Lung (tissue), 12 donors: ENCODE data around the gene PSMD10. TPM values are rescaled to one million over a fixed set of nuclear protein-coding genes. Genes with fewer than 3 reads are reported as not detected.

Experiments used
- ATAC-seq: fragments of 200-7000 bp; cut with Tn5 transposase; one replicate; pipeline ENCODE4 v1.9.1; 2020; ENCODE audit warnings: moderate number of reproducible peaks; ENCODE audit not compliant: insufficient read depth, low FRiP score
- DNase-seq, 3 donors: peaks; one replicate each; pipeline ENCODE4 v3.0.0-alpha.2; 2013 to 2017
- H3K27ac ChIP-seq, 2 donors: one replicate each; pipeline ENCODE4 v1.5.1; 2013; ENCODE audit warnings: mild to moderate bottlenecking in 2 of 2, moderate library complexity in 2 of 2, control low read depth in 1 of 2, inconsistent platforms in 1 of 2, low read depth in 1 of 2, low read length in 1 of 2
- H3K27me3 ChIP-seq, 3 donors: one replicate each; pipeline ENCODE4 v1.5.1; 2013; ENCODE audit warnings: low read length in 2 of 3; ENCODE audit not compliant: control insufficient read depth in 3 of 3, insufficient read depth in 3 of 3
- H3K36me3 ChIP-seq, 4 donors: one replicate each; pipeline ENCODE4 v1.5.1; 2013; ENCODE audit warnings: low read length in 4 of 4, mild to moderate bottlenecking in 1 of 4, moderate library complexity in 1 of 4; ENCODE audit not compliant: control insufficient read depth in 4 of 4, insufficient read depth in 4 of 4
- H3K4me1 ChIP-seq, 5 donors: one replicate each; pipeline ENCODE4 v1.5.1; 2013; ENCODE audit warnings: low read length in 5 of 5, mild to moderate bottlenecking in 2 of 5, moderate library complexity in 1 of 5; ENCODE audit not compliant: control insufficient read depth in 5 of 5, insufficient read depth in 5 of 5
- H3K4me3 ChIP-seq: one replicate; pipeline ENCODE4 v1.5.1; 2013; ENCODE audit warnings: mild to moderate bottlenecking, control low read depth, moderate library complexity
- H3K9ac ChIP-seq, 2 donors: one replicate each; pipeline ENCODE4 v1.5.1; 2013; ENCODE audit warnings: low read length in 2 of 2, control low read depth in 1 of 2; ENCODE audit not compliant: insufficient read depth in 1 of 2
- H3K9me3 ChIP-seq, 4 donors: one replicate each; pipeline ENCODE4 v1.5.1; 2013; ENCODE audit warnings: low read length in 3 of 4, mild to moderate bottlenecking in 1 of 4, moderate library complexity in 1 of 4; ENCODE audit not compliant: control insufficient read depth in 4 of 4, insufficient read depth in 3 of 4
- WGBS, 2 donors: extraction: QIAGEN DNeasy Blood & Tissue Kit; methylation state at CpG; one replicate each; pipeline ENCODE4 v1.1.7; 2013; 5-methylcytosine and 5-hydroxymethylcytosine counted together
- polyA plus RNA-seq, 2 donors: library from polyadenylated mRNA; stranded (reverse); fragments of 200-250 nt; gene quantifications; one replicate each; pipeline ENCODE4 v1.2.1, GENCODE V29; 2013
- total RNA-seq, 2 donors: library from RNA; depleted of rRNA in 1 of 2; stranded (reverse); fragments of >200 nt in 1 of 2; gene quantifications; one replicate each; pipeline ENCODE4 v1.2.1, GENCODE V29; 2014 to 2021
- TF ChIP-seq, protein P1 (sequence below): IDR thresholded peaks from 2 replicates; pipeline ENCODE4 v1.5.1; 2012; ENCODE audit warnings: mild to moderate bottlenecking; ENCODE audit errors: control extremely low read depth, extremely low read depth
- donor health status: control.
- donor health status: control.
- donor health status: Bipolar disorder and iron deficiency.
- donor health status: healthy.
- donor health status: DM: yes; HTN: yes; CAD: no.

PSMD10 gene
- total and polyA plus RNA-seq, 4 donors: 30.9 to 55.9 (median 43.0) TPM

DNA sequence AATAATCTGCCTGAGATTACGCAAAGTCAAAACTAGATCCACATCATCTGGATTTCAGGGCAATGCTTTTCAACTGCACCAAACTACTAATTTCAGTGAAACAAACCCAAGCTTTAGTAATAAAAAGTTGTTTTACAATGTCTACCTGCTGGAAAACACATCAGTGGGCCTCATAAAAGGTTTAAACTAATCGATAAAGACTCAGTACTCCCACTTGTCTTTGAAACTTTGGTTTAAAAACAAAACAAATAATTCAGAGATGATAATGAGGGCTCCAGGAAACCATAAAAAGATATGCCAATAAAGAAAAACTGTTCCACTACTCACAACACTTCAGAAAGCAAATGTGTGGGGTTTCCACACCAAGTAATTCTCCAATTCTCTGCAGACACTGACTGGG, 10.2 kb downstream of the PSMD10 start:
- DNase-seq (no peak), ATAC-seq (no peak)
- Histone ChIP-seq H3K27me3 (peaks cover 0 to 47% (median 13%) of the 10 kb centered on the region in 3 donors), H3K9me3 (no peaks in the 10 kb centered on the region), H3K4me1 (no peaks in the 10 kb centered on the region), H3K36me3 (peaks cover 0 to 7% (median 3%) of the 10 kb centered on the region in 4 donors), H3K27ac (no peak overlapping the region), H3K9ac (no peak overlapping the region), H3K4me3 (no peak overlapping the region)
- 85 to 100% methylated on average over 2 of the region's 2 CpGs for WGBS, 2 donors
- TF ChIP-seq, protein P1, sequence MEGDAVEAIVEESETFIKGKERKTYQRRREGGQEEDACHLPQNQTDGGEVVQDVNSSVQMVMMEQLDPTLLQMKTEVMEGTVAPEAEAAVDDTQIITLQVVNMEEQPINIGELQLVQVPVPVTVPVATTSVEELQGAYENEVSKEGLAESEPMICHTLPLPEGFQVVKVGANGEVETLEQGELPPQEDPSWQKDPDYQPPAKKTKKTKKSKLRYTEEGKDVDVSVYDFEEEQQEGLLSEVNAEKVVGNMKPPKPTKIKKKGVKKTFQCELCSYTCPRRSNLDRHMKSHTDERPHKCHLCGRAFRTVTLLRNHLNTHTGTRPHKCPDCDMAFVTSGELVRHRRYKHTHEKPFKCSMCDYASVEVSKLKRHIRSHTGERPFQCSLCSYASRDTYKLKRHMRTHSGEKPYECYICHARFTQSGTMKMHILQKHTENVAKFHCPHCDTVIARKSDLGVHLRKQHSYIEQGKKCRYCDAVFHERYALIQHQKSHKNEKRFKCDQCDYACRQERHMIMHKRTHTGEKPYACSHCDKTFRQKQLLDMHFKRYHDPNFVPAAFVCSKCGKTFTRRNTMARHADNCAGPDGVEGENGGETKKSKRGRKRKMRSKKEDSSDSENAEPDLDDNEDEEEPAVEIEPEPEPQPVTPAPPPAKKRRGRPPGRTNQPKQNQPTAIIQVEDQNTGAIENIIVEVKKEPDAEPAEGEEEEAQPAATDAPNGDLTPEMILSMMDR: no peak

DNA sequence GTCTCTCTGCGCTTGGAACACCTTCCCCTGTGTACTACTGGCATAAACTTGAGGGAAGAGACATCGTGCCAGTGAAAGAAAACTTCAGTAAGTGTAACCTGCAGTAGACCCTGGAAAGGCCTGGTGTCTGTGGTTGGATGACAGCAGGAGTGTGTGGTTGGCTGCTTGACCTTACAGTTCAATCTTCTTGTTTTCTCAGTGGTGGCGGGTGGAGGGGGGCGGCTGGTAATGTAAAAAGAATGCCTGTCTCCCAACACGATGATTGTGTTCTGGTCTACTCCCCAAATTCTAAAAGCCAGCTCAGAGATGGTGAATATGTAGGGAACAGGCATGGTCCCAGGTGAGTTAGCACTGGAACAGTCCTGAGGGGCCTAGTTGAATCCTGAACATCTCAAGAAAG, 18.6 kb downstream of the PSMD10 start:
- ATAC-seq (no peak), DNase-seq (no peak)
- WGBS, 2 donors: 69 to 80% methylated on average over 5 of the region's 5 CpGs
- no peak overlapping the region for H3K9ac ChIP-seq
- H3K9me3 ChIP-seq: no peaks in the 10 kb centered on the region
- TF ChIP-seq, protein P1: no peak
- peaks cover 0 to 52% (median 13%) of the 10 kb centered on the region in 3 donors for H3K27me3 ChIP-seq
- H3K4me1 ChIP-seq: no peaks in the 10 kb centered on the region
- H3K4me3 ChIP-seq: no peak overlapping the region
- no peaks in the 10 kb centered on the region for H3K36me3 ChIP-seq
- no peak overlapping the region for H3K27ac ChIP-seq

DNA sequence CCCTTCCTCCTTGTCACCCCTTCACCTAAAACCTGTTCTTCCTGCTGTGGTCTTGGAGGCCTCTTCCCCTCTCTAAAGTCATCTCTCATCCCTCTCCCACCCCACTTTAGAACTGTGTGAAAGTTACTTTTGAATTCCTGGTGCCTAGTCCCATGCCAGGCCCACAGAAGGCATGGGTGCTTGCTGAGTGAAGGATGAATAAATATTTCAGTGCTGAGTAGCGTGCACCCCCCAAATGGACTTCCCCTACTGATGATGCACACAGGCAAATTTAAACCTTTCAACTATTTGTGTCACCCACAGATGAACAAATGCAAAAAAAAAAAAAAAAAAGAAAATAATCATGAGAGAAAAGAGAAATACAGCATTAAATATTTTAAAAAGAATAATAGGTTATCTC, 19.8 kb downstream of the PSMD10 start:
- Histone ChIP-seq H3K9me3 (no peaks in the 10 kb centered on the region), H3K4me1 (no peaks in the 10 kb centered on the region), H3K27me3 (peaks cover 5 to 63% (median 13%) of the 10 kb centered on the region in 3 donors), H3K9ac (no peak overlapping the region), H3K36me3 (no peaks in the 10 kb centered on the region), H3K4me3 (no peak overlapping the region), H3K27ac (no peak overlapping the region)
- ATAC-seq (no peak), DNase-seq (no peak)
- 87 to 100% methylated on average over 1 of the region's 1 CpG for WGBS, 2 donors
- TF ChIP-seq, protein P1: no peak

DNA sequence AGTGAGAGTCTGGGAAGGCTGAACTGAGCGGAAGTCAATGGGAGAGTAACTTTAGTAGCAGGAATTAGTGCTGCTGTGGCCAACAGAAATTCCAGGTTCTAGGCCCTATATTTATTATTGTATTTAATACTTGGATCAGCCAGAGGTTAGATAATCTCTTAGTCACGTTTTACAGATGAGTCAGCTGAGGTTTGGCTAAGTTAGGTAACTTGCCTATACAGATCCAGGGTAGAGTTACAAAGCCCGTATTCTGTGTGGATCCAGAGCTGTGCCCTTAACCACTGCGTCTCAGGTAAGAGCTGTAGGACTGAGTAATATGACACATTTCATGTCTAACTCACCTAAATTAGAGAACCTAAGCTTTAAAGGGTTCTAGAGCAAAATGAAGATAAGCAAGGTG, 20.5 kb downstream of the PSMD10 start:
- H3K9ac ChIP-seq: no peak overlapping the region
- DNase-seq: no peak
- peaks cover 5 to 65% (median 13%) of the 10 kb centered on the region in 3 donors for H3K27me3 ChIP-seq
- H3K4me3 ChIP-seq: no peak overlapping the region
- no peaks in the 10 kb centered on the region for H3K4me1 ChIP-seq
- no peak overlapping the region for H3K27ac ChIP-seq
- no peak for ATAC-seq
- TF ChIP-seq, protein P1: no peak
- WGBS, 2 donors: 49 to 93% methylated on average over 4 of the region's 4 CpGs
- H3K36me3 ChIP-seq: no peaks in the 10 kb centered on the region
- no peaks in the 10 kb centered on the region for H3K9me3 ChIP-seq
